Head of caudate nucleus (tissue), 42 donors: ENCODE measurements around the gene SPAM1.
"Not testable (repeated sequence)": the region's sequence is repeated elsewhere in the genome, so short reads cannot be mapped to it uniquely, and the experiment has no call there.

ENCODE experiments used
- DNase-seq, 42 donors: peaks; one replicate each; pipeline versions ENCODE4 v3.0.0 to v3.0.0-alpha.2; 2020 to 2021; ENCODE audit warnings: mixed read lengths in 7 of 42
- intact Hi-C: fragments of 100-400 bp; cut with DNase I; formaldehyde crosslinking; loops from one replicate; pipeline ENCODE4 v1.15.0; 2022

The SPAM1 gene, protein sequence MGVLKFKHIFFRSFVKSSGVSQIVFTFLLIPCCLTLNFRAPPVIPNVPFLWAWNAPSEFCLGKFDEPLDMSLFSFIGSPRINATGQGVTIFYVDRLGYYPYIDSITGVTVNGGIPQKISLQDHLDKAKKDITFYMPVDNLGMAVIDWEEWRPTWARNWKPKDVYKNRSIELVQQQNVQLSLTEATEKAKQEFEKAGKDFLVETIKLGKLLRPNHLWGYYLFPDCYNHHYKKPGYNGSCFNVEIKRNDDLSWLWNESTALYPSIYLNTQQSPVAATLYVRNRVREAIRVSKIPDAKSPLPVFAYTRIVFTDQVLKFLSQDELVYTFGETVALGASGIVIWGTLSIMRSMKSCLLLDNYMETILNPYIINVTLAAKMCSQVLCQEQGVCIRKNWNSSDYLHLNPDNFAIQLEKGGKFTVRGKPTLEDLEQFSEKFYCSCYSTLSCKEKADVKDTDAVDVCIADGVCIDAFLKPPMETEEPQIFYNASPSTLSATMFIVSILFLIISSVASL

DNA sequence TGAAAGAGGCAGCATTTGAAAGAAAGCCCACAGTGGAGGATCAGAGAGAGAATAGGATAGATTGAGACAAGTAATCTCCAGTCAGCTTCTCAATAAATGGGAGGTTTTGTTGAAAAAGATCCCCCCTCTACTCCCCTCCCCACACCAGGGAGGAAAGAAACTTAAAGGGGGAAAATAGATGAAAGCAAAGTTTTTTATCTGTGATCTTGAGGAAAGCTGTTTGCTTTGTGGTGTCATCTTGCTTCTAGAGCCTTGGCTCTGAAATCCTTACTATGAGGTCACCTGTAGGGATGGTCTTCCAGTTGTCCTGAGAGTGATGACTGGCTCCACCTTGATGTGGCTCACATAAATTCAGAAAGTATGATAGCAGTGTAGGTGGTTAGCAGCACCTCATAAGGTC, at the start of gene SPAM1:
SPAM1 (plus strand) TSS at position 301 of the 400 bp plus-strand sequence. CDS start 28,330 bp downstream, outside the sequence.
- DNase-seq: no peak

DNA sequence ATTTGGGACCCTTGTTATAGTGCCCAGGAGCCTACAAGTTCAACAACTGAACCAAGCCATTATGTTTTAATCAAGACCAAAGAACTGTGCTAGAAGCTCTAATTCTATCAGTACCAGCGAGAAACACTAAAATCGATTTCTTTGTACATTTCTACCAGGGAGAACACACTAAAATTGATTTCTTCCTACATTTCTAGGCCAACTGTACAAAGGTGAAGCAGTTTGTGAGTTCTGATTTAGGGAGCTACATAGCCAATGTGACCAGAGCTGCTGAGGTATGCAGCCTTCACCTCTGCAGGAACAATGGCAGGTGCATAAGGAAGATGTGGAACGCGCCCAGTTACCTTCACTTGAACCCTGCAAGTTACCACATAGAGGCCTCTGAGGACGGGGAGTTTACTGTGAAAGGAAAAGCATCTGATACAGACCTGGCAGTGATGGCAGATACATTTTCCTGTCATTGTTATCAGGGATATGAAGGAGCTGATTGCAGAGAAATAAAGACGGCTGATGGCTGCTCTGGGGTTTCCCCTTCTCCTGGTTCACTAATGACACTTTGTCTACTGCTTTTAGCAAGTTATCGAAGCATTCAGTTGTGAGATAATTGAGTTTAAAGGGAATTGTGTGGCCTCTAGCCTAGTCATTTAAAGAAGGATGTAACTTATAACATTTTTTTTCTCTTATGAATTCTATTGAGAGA, 48.3 kb upstream of the SPAM1 start:
- intact Hi-C loops: no loop called here
- DNase-seq: no peak

More for the DNA sequence above, at the start of gene SPAM1:
- intact Hi-C loops: no loop called here

DNA sequence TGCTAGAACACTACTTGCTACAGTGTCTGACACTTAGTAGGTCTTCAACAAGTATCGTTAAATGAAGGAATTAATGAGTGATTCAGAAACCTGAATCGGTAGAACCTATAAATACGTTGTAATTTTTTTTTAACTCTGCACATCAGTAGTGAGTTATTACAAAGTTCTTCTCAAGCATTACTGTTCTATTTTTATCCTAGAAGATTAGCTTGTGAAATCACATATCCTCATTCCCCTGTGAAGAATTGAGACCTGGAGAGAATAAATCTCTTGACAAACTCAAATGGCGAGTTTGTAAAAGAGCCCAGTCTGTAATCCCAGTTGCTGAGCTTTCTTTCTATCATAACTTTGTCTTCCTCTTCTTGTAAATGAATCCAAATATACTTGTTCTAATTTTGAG, 45.4 kb upstream of the SPAM1 start:
- no peak for DNase-seq
- intact Hi-C loops: no loop called here

DNA sequence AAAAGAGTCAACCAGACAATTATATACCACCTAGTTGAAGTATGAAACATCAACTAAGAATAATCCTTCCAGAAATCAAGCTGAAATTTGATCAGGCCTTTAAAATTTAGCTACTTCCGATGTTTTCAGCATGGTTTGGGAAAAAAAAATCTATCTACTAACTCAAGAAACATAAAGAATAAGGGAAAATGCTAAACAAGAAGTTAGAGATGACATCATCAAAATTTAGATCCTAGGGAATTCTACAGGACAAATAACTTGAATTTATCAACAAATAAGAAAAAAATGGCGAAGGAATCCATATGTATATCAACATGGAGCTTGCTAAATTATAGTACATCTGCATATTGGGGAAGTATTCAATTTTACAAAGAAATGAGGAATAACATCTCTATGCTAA, 43.7 kb upstream of the SPAM1 start:
- intact Hi-C loops: no loop called here
- DNase-seq: no peak

DNA sequence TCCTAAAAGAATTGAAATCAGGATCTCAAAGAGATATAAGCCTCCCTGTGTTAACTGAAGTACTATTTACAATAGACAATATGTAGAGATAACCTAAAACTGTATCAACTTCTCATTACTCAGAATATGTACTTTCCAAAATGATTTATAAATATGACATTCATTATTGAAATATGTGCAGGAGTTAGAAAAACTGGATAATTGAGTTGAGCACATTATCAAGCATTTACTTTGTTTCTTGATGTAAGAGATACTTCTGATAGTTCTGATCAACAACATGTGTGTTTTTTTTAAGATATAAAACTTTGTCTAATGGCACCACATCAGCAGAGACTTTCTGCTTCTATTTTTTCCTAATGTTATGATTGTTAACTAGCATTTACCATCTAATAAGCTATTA, 41.9 kb upstream of the SPAM1 start:
- DNase-seq: no peak
- intact Hi-C loops: no loop called here

DNA sequence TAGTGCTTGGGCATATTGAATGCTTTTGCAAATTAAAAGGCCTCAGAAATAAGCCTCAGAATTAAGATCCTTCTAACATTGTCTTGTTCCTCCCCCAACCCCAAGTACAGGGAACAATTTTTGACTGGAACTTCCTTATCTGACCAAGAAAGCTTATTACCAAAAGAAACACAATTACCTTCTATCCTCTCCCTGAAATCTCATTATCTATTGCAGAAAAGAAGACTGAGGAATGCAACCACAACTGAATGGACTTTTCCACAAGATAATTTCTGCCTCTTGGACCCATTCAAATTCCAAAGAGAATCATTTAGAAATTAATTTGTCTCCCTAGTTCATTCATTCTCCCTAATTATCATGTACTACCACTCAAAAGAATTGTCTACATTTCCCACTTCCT, 36.8 kb upstream of the SPAM1 start:
- DNase-seq: no peak
- intact Hi-C loops: no loop called here

DNA sequence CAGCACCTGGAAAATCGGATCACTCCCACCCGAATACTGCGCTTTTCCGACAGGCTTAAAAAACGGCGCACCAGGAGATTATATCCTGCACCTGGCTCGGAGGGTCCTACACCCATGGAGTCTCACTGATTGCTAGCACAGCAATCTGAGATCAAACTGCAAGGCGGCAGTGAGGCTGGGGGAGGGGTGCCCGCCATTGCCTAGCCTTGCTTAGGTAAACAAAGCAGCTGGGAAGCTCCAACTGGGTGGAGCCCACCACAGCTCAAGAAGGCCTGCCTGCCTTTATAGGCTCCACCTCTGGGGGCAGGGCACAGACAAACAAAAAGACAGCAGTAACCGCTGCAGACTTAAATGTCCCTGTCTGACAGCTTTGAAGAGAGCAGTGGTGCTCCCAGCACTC, 30.3 kb upstream of the SPAM1 start:
- intact Hi-C loops, DNase-seq: not testable (repeated sequence)

DNA sequence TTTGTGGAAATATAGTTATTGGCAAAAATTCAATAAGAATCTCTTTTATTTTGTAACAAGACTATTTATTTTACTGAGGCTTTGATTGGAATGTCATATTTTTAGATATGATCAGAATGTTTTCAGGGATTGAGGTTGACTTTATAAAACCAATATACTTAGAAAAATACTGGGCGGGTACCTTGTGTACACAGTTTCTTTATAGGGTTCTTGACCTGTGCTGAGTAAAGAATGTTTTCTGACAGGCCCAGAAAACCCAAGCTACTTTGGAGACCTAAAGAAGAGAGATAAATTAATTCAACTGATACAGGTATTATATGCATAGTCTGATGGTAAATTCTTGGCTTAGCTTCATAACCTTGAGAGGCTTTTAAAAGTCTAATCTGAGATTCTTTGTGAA, 23.9 kb upstream of the SPAM1 start:
- intact Hi-C loops: no loop called here
- no peak for DNase-seq

DNA sequence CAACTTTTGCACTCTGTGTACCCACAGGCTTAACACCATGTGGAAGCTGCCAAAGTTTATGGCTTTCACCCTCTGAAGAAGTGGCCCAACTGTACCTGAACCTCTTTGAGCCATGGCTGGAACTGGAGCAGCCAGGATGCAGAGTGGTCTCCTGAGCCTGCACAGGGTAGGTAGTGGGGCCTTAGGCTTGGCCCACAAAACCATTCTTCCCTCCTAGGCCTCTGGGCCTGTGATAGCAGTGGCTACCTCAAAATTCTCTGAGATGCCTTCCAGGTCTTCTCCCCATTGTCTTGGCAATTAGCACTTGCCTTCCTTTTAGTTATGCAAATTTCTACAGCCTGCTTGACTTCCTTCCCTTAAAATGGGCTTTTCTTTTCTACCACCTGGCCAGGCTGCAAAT, 19.3 kb upstream of the SPAM1 start:
- intact Hi-C loops: no loop called here
- DNase-seq: no peak

DNA sequence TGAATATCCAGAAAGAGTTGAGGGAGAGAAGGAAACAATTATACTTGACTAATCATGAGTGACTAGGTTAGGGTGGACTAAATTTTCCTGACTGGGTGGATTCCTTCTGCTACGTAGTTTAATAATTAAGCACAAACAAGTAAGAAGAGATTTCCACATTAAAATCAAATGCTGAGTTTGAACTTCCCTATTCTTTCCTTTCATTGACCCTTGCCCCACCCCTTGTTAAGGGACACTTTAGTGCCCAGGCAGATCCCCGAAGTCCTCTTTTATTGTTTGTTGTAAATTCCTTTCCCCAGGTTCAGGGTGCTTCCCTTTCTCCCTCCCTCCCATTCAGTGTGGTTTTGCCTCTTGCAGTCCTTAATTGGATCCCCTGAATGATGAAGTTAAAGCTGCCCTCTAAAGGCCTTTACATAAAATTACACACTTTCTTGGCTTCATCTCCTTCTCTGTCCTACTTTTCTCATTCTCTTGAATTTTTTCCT, 8.8 kb upstream of the SPAM1 start:
- no peak for DNase-seq

DNA sequence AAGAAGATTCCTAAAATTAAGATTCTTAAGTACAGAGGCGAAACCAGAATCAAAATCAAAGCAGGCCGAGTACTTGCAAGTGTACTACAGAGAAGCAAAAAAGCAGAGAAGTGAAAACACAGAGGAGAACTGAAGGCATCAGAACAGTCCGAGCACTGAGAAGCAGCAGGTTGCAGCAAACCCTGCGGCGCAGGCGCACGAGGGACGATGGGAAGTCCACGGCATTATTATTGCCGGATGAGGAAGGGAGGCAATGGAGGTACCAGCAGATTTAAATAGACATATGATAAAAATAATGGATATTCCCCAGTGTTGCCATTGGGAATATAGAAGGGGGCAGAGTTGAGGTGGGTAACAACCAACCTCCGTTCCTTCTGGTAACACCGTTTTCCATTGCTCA, 7.2 kb upstream of the SPAM1 start:
- no peak for DNase-seq
- intact Hi-C loops: no loop called here

More for the DNA sequence above, 8.8 kb upstream of the SPAM1 start:
- intact Hi-C loops: no loop called here

DNA sequence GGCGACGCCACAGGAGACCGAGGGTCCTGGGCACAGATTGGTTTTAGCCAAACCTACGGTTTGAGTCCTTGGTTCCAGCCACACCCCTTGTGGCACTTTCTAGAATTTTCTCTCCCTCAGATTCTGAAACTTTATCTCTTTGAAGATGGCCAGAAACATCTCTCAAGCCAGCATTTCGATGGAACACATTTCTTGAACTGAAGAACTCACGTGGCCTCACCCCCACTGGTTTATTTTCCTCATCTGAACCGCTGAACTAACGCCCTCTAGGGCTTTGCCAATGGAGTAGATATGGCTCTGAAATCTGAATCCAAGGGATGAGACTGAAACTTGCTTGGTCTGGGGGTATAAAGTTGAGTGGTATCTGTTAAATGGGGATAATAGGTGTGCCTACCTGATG, 6.7 kb upstream of the SPAM1 start:
- intact Hi-C loops: no loop called here
- no peak for DNase-seq

DNA sequence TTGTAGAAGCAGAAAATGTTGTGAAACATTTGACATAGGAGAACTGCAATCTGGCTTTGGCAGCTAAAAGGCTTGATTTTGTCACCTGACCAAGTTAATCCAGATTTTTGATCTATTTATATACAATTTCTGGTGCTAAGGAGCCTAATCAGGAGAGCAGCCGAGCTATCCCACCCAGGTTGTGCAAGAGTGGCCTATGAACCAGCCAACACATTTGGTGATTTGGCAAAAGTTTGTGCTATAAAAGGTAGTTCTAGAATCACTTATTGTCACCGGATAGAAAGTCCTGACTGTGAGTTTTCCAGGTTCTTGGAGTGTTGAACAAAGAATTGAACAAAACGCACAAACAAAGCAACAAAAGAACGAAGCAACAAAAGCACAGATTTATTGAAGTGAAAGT, 1.4 kb upstream of the SPAM1 start:
- no peak for DNase-seq
- intact Hi-C loops: no loop called here

DNA sequence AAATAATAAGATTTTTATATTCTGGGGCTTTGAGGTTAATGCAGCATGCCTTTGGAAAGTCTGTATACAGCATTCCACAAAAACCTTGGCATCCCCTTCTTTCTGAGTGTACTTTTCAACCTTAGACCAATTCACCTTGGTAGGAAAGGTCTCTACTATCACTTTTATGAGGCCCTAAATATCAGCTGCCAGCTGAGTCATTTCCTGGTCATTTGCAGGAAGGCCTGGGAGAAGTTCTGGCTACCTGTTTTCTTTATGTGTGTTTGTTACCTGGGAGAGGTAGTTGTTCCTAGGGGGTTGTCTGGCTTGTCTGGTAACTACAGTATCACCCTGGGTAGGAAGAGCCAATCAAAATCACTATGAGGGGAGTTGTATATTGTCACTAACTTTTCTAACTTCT, 4.1 kb downstream of the SPAM1 start:
- intact Hi-C loops: no loop called here
- no peak for DNase-seq

DNA sequence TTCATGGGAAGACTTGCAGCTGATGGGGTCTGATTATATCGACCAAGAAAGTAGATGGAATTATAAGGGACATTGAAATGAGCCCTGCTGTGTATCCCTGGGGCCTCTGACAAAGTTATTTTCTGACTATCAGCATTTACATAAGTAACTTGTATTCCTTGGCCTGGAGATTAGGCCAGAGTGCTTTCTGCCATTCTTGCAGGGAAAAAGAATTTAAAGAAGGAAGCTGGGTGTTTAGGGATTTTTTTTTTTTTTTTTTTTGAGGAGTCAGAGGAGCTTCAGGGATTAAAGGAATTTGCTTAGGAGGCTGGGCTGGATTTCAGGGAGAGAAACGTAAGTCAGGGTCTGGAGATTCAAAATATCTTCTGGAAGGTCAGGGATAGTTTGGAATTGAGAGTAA, 4.6 kb downstream of the SPAM1 start:
- intact Hi-C loops: no loop called here
- no peak for DNase-seq

DNA sequence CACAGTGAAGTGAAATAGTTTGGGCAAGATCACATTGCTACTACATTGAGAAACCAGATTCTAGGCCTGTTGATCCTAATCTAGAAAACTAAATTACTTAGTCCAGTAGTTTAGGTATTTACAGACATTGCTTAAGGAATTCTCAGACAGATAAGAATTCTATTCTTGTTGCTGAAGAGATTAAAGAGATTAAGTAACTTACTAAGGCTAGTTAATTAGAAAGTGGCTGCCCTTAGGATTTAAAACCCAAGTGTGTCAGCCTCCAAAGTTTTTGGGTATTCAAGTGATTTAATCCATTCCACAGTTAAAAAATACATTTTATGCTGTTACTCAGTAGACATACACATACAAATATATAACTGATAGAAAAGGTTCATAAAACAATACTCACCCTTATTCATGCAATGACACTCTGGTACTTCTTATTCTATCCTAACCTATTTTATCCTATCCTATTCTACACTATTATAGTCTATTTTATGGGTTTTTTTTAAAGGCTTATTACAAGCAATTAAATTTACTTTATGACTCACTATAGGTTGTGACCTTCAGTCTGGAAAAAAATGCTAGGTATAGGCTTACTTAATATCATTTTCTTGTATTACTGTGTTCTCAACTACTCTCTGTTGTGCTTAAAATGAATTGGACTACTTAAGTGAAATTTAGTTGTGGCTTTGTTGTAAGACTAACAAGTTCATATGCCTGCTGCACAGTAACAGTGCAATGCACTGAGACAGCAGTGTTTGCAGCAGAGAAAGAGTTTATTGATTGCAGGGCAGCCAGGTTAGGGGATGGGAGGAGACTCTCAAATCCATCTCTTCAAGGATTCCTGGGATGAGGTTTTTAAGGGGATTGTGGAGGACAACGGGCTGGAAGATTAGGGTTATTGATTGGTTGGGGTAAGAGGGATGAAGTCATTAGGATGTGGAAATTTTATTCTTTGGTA, 10.7 kb downstream of the SPAM1 start:
- intact Hi-C loops: no loop called here
- DNase-seq: no peak

DNA sequence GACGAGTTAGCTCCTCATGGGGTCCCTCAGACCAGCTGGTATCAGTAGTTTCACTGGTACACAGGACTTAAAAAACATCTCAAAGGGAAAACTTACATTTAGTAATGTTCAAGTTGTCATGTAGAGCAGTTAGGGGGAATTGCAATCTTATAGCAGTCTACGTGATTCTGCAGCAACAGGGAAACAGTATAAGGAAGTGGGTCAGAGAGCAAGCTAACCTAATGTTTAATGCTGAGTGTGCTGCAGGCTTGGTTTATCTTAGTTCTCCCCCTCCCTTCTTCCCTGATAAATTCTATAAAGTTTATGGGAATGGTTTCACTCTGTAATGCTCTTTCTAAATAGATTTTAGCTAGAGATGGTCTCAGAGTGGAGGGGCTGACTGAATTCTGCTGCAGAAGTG, 11.3 kb downstream of the SPAM1 start:
- DNase-seq: no peak
- intact Hi-C loops: no loop called here

DNA sequence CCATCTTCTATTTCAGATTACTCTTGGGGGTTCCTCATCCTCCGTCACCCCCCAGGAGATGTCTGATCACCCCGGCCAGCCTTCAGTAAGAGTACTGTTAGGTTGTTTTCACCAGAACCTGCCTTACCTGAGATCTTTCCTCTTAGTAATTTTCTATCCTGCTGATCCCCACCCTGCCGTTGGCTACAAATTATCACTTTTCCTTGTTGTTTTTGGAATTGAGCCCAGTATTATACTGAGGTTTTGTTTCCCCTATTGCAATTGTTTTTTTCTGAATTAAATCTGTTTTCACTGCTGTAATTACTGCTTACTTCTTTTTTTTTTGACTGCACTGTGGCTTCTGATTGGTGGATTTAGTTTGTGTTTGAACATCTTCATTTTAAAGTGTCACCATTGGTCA, 14.7 kb downstream of the SPAM1 start:
- intact Hi-C loops: no loop called here
- no peak for DNase-seq

DNA sequence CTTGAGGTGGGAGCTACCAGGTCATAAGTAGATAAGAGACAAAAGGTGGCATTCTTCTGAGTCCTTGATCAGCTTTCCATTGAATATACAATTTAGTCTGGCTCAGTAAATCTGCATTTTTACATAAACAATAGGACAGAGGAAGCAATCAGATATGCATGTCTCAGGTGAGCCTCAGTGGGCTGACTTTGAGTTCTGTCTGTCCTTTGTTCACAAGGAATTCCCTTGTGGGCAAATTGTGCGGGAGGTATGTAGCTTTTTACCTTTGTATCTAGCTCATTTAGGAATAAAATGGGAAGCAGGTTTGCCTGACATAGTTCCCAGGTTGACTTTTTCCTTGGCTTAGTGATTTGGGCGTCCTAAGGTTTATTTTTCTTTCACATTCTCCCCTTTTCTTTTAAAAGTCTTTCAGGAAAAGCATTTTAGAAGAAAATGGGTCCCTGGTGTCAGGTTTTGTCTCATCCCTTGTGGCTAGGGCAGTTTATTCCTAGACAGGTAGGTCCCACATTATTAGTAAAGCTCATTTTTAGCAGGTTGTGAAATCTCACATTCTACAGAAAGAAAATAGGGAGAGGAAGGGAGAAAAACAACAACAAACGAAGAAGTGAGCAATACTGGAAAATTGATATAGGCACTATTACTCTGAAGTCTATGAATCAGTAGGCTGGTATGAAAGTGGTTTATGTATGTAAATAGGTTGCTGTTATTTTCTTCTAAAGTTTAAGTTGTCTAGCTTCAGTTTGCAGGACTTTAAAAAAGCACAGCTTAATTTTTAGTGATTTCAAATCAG, 16.5 kb downstream of the SPAM1 start:
- intact Hi-C loops: no loop called here
- DNase-seq: no peak
